GM21367 (cell line): ENCODE data around the gene ADCY5.

Experiments used
- ATAC-seq: cut with Tn5 transposase; IDR thresholded peaks from one replicate; pipeline ENCODE4 v1.9.1; 2021; ENCODE audit not compliant: unreplicated experiment

ADCY5 gene

GRCh38 chr3:123410149-123410515 lies 38.8 kb downstream of the ADCY5 start:
- no peak for ATAC-seq

GRCh38 chr3:123409443-123410148 lies 39.3 kb downstream of the ADCY5 start:
- no peak for ATAC-seq

- no peak for ATAC-seq
These were observed 42.3 kb downstream of the ADCY5 start for GRCh38 chr3:123406598-123406997.

GRCh38 chr3:123405936-123406510 lies 42.9 kb downstream of the ADCY5 start:
- ATAC-seq: no peak

- no peak for ATAC-seq
These were observed 43.9 kb downstream of the ADCY5 start for GRCh38 chr3:123405021-123405420.

GRCh38 chr3:123404391-123404790 lies 44.5 kb downstream of the ADCY5 start:
- ATAC-seq: no peak

- ATAC-seq: no peak
These were observed 46.9 kb downstream of the ADCY5 start for GRCh38 chr3:123401836-123402530.

- ATAC-seq: no peak
These were observed 48.7 kb downstream of the ADCY5 start for GRCh38 chr3:123400169-123400568.

- ATAC-seq: no peak
These were observed 49.2 kb downstream of the ADCY5 start for GRCh38 chr3:123399653-123400052.

GRCh38 chr3:123397921-123398785 lies 50.7 kb downstream of the ADCY5 start:
- no peak for ATAC-seq

GRCh38 chr3:123397050-123397590 lies 51.8 kb downstream of the ADCY5 start:
- no peak for ATAC-seq

- ATAC-seq: no peak
These were observed 52.5 kb downstream of the ADCY5 start for GRCh38 chr3:123396171-123397049.

- no peak for ATAC-seq
These were observed 53.7 kb downstream of the ADCY5 start for GRCh38 chr3:123395235-123395634.

- ATAC-seq: no peak
These were observed 54.4 kb downstream of the ADCY5 start for GRCh38 chr3:123394391-123395020.

- ATAC-seq: no peak
These were observed 55.8 kb downstream of the ADCY5 start for GRCh38 chr3:123392871-123393620.

GRCh38 chr3:123392368-123392767 lies 56.5 kb downstream of the ADCY5 start:
- ATAC-seq: no peak

- ATAC-seq: no peak
These were observed 57.9 kb downstream of the ADCY5 start for GRCh38 chr3:123390865-123391600.

GRCh38 chr3:123389628-123389918 lies 59.3 kb downstream of the ADCY5 start:
- ATAC-seq: no peak
